Uterus (tissue), 4 donors: Measurements from ENCODE around the gene GMCL2. TPM values are rescaled to one million over a fixed set of nuclear protein-coding genes. Genes with fewer than 3 reads are reported as not detected.
A peak's percentile ranks its signal among the peaks of the same experiment; 100 is the strongest.

Experiments
- DNase-seq, 2 donors: peaks; one replicate each; pipeline ENCODE4 v3.0.0-alpha.2; 2019 to 2020
- H3K27ac ChIP-seq, 2 donors: fragments of 200-600 bp; sonication (generic); 1 replicate in 1 of 2; 2 replicates in 1 of 2; pipeline ENCODE4 v1.5.1; 2016 to 2018
- H3K27me3 ChIP-seq, 2 donors: fragments of 200-600 bp; sonication (generic); one replicate each; pipeline ENCODE4 v1.5.1; 2018 to 2019; ENCODE audit warnings: control low read depth in 1 of 2
- H3K36me3 ChIP-seq, 2 donors: fragments of 200-600 bp; sonication (generic); one replicate each; pipeline ENCODE4 v1.5.1; 2019; ENCODE audit warnings: control low read depth in 1 of 2
- H3K4me1 ChIP-seq, 2 donors: fragments of 200-600 bp; sonication (generic); one replicate each; pipeline ENCODE4 v1.5.1; 2018 to 2019; ENCODE audit warnings: control low read depth in 1 of 2
- H3K4me3 ChIP-seq, 2 donors: fragments of 200-600 bp; sonication (generic); 1 replicate in 1 of 2; 2 replicates in 1 of 2; pipeline ENCODE4 v1.5.1; 2018 to 2019; ENCODE audit warnings: mild to moderate bottlenecking in 1 of 2
- H3K9me3 ChIP-seq, 2 donors: fragments of 200-600 bp; sonication (generic); one replicate each; pipeline ENCODE4 v1.5.1; 2019; ENCODE audit warnings: control low read depth in 1 of 2
- POLR2A ChIP-seq, 2 donors: fragments of 450-650 bp; IDR thresholded peaks; one replicate each; pipeline ENCODE4 v1.6.1; 2016; ENCODE audit warnings: antibody characterized with exemption in 2 of 2, mild to moderate bottlenecking in 1 of 2, moderate library complexity in 1 of 2
- intact Hi-C: fragments of 100-400 bp; cut with DNase I; formaldehyde crosslinking; loops from one replicate; pipeline ENCODE4 v1.15.1; 2023; ENCODE audit warnings: low total_unique reads
- total RNA-seq, 4 donors: library from RNA; depleted of rRNA in 3 of 4; stranded (reverse); fragments of >200 nt in 3 of 4; gene quantifications; one replicate each; pipeline versions ENCODE4 v1.1.0 to v1.2.4, GENCODE V29; 2014 to 2023
- TF ChIP-seq, protein P1 (sequence below), 4 experiments: fragments of 200-600 bp in 2 of 4; fragments of 450-650 bp in 2 of 4; sonication (generic) in 2 of 4; IDR thresholded peaks; one replicate each; pipeline ENCODE4 v1.5.1; 2016 to 2019; ENCODE audit warnings: antibody characterized with exemption in 4 of 4, mild to moderate bottlenecking in 2 of 4, moderate library complexity in 1 of 4
- donor health status: DM: yes; HTN: yes; CAD: no.

GMCL2 gene
- total RNA-seq, 4 donors from 2014 or later: not detected

DNA sequence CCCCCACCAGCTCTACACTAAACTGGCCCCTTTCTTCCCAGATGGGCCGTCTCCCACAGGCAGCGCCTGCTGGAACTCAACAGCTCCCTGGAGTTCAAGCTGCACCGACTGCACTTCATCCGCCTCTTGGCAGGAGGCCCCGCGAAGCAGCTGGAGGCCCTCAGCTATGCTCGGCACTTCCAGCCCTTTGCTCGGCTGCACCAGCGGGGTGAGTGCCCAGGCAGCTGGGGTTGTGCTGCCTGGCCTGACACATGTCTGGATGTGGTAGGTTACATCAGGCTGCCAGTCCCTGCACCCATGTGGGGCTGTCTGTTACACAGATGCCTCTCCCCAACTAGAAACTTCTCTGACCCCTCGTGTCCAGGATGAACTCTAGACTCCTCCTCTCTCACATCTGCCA, 43.3 kb downstream of the GMCL2 start:
- no peaks in the 10 kb centered on the region for H3K27me3 ChIP-seq
- peak in 1 of 2 donors; percentile 49 for DNase-seq
- H3K36me3 ChIP-seq: no peaks in the 10 kb centered on the region
- H3K27ac ChIP-seq: no peak overlapping the region
- TF ChIP-seq POLR2A (IDR thresholded peaks at IDR 0.05): no peak
- TF ChIP-seq, protein P1, sequence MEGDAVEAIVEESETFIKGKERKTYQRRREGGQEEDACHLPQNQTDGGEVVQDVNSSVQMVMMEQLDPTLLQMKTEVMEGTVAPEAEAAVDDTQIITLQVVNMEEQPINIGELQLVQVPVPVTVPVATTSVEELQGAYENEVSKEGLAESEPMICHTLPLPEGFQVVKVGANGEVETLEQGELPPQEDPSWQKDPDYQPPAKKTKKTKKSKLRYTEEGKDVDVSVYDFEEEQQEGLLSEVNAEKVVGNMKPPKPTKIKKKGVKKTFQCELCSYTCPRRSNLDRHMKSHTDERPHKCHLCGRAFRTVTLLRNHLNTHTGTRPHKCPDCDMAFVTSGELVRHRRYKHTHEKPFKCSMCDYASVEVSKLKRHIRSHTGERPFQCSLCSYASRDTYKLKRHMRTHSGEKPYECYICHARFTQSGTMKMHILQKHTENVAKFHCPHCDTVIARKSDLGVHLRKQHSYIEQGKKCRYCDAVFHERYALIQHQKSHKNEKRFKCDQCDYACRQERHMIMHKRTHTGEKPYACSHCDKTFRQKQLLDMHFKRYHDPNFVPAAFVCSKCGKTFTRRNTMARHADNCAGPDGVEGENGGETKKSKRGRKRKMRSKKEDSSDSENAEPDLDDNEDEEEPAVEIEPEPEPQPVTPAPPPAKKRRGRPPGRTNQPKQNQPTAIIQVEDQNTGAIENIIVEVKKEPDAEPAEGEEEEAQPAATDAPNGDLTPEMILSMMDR (IDR thresholded peaks at IDR 0.05): no peak
- H3K4me1 ChIP-seq: no peaks in the 10 kb centered on the region
- no peaks in the 10 kb centered on the region for H3K9me3 ChIP-seq
- intact Hi-C loops: no loop called here
- H3K4me3 ChIP-seq: no peak overlapping the region

DNA sequence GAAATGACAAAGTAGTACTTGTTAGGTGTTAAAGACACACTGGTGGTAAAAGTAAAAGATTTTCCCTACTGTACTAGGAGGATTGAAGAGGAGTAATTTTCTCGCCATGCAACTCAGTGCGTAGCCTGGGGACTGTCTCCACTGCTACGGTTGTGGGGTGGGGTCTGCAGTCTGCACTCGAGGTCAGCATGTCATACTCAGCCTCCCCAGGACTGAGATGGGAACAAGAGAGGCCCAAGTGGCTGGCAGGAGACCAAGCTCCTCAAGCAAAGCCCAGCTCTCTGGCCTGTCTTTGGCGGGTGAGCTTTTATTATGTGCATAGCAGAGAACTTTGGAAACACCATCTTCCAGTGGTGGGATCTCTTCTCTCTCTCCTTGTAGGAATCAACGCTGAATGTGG, 43.9 kb downstream of the GMCL2 start:
- Histone ChIP-seq H3K4me3 (no peak overlapping the region), H3K9me3 (no peaks in the 10 kb centered on the region), H3K27me3 (no peaks in the 10 kb centered on the region), H3K4me1 (no peaks in the 10 kb centered on the region), H3K27ac (no peak overlapping the region), H3K36me3 (no peaks in the 10 kb centered on the region)
- DNase-seq: no peak
- intact Hi-C loops: no loop called here
- TF ChIP-seq, protein P1 (IDR thresholded peaks at IDR 0.05): no peak
- TF ChIP-seq POLR2A (IDR thresholded peaks at IDR 0.05): no peak

DNA sequence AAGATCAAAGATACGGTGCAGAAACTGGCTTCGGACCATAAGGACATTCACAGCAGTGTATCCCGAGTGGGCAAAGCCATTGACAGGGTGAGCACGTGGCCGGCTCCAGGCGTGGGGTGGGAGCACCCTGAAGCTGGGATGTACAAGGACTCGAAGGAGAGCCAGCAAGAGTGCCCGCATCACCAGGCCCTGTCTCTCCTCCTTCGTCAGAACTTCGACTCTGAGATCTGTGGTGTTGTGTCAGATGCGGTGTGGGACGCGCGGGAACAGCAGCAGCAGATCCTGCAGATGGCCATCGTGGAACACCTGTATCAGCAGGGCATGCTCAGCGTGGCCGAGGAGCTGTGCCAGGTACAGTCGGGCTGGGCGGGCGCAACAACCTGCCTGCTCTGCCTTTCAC, 44.5 kb downstream of the GMCL2 start:
- H3K27me3 ChIP-seq: no peaks in the 10 kb centered on the region
- no peak for DNase-seq
- no peak overlapping the region for H3K27ac ChIP-seq
- no peaks in the 10 kb centered on the region for H3K36me3 ChIP-seq
- no peak for TF ChIP-seq POLR2A (IDR thresholded peaks at IDR 0.05)
- TF ChIP-seq, protein P1 (IDR thresholded peaks at IDR 0.05): no peak
- H3K4me1 ChIP-seq: no peaks in the 10 kb centered on the region
- H3K9me3 ChIP-seq: no peaks in the 10 kb centered on the region
- H3K4me3 ChIP-seq: no peak overlapping the region
- intact Hi-C loops: no loop called here

DNA sequence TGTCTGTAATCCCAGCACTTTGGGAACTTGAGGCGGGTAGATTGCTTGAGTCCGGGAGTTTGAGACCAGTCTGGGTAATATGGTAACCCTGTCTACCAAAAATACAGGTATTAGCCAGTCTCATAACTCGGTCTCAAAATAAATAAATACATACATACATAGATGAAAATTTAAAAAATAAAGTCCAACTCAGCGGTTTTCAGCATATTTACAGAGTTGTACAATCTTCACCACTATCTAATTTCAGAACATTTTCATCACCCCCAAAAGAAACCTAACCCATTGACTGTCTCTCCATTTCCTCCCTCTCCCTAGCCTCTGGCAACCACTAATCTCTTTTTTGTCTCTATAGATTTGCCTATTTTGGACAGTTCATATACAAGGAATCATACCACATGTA, 45.6 kb downstream of the GMCL2 start:
- TF ChIP-seq, protein P1 (IDR thresholded peaks at IDR 0.05): no peak
- TF ChIP-seq POLR2A (IDR thresholded peaks at IDR 0.05): no peak
- H3K36me3 ChIP-seq: no peaks in the 10 kb centered on the region
- intact Hi-C loops: no loop called here
- no peaks in the 10 kb centered on the region for H3K9me3 ChIP-seq
- DNase-seq: no peak
- no peaks in the 10 kb centered on the region for H3K4me1 ChIP-seq
- no peaks in the 10 kb centered on the region for H3K27me3 ChIP-seq
- H3K4me3 ChIP-seq: no peak overlapping the region
- no peak overlapping the region for H3K27ac ChIP-seq

DNA sequence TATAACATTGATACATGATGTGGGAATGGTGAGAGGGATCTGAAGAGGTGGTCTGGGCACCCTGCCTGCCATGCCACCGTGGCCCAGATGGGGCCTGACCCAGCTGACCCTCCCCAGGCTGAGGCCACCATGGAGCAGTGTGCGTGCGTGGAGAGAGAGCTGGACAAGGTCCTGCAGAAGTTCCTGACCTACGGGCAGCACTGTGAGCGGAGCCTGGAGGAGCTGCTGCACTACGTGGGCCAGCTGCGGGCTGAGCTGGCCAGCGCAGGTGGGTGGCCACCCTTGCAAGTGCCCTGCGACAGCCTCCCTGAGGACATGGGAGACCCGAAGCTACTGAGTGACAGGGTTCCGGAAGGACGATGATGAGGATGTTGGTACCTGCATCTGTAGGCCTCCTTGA, 49.2 kb downstream of the GMCL2 start:
- no peaks in the 10 kb centered on the region for H3K9me3 ChIP-seq
- intact Hi-C loops: no loop called here
- no peak overlapping the region for H3K27ac ChIP-seq
- H3K36me3 ChIP-seq: no peaks in the 10 kb centered on the region
- H3K4me1 ChIP-seq: no peaks in the 10 kb centered on the region
- H3K4me3 ChIP-seq: no peak overlapping the region
- TF ChIP-seq, protein P1 (IDR thresholded peaks at IDR 0.05): no peak
- TF ChIP-seq POLR2A (IDR thresholded peaks at IDR 0.05): no peak
- no peaks in the 10 kb centered on the region for H3K27me3 ChIP-seq
- no peak for DNase-seq
